HG03025 (cell line): Measurements from ENCODE around the gene BNIP3.
"Not testable (repeated sequence)": the region's sequence is repeated elsewhere in the genome, so short reads cannot be mapped to it uniquely, and the experiment has no call there.

ENCODE experiments used
- ATAC-seq: cut with Tn5 transposase; IDR thresholded peaks from one replicate; pipeline ENCODE4 v1.9.1; 2021; ENCODE audit warnings: mild to moderate bottlenecking, moderate library complexity; ENCODE audit not compliant: unreplicated experiment, low FRiP score

Gene BNIP3

DNA sequence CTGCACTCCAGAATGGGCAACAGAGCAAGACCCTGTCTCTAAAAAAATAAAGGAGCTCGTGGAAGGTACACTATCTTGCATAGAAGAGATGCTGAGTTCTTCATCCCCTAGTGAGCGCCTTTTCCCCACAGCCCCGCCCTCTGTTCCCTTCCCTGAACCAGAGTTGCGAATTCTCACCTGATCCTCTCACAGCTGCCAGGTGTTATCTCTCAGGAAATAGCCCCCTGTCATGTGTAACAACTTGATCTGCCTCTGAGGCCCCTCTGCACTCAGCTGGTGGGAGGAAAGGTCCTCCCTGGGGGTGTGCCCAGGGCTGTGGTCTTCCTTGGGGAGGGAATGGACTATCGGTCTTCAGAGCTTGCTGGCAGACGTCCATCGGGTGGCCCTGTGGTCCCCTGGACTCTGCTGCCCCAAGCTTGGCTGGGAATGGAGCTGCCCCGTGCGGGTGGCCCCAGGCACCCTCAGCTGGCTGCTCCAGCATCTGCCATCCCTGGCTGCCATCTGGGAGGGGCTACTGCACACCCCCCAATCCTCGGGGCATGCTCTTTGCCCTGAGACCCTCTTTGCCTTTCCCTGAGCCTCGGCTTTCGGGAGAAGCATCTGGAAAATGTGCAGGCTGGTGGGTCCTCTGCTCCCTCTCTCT is 21.7 kb upstream of the BNIP3 start:
- no peak for ATAC-seq

DNA sequence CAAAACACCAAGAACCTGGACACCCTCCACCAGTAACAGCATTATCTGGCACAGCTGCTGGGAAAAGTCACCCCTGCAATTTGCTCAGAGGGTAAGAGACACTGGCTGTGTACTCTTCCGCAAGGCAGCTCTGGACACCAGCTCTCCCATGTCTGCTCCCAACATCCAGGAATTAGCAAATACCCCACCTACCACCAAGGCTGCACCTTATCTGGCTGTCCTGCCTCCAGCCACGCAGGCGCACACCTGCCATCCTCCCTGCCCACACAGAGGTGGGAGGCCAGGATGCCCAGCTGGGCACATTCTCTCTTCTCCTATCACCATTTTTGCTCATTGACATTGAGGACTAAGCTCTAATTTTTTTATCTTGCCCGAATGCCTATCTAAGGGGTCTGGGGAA is 20.3 kb upstream of the BNIP3 start:
- no peak for ATAC-seq

DNA sequence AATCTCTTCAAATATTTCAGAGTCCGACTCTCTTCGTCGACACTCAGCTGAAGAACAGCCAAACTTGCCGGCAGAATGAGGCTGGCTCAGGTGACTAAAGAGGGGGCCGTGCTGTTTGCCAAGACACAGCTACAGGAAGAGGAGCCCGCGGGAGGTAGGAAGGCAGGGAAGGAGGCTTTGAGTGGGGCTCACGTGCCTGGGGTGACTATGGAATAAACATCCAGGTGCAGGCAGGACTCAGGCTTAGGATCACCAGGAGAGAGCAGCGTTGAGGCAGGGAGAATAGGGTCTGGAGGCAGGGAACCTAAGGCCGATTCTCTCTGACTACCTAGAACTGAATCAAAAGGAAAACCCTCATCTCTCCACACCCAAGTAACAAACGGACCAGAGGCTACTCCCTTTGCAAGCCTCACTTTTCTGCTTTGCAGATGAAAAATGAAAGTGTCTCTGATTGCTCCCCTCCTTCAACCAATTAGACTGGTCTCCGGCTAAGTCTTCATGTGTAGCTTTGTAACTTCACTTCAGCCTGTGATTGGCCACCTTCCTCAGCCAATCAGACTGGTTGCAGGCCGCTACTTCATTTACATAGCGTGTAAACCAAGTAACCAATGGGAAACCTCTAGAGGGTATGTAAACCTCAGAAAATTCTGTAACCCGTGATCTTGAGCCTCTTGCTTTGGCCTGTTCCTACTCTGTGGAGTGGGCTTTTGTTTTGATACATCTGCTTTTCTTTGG is 19.7 kb upstream of the BNIP3 start:
- ATAC-seq = no peak

DNA sequence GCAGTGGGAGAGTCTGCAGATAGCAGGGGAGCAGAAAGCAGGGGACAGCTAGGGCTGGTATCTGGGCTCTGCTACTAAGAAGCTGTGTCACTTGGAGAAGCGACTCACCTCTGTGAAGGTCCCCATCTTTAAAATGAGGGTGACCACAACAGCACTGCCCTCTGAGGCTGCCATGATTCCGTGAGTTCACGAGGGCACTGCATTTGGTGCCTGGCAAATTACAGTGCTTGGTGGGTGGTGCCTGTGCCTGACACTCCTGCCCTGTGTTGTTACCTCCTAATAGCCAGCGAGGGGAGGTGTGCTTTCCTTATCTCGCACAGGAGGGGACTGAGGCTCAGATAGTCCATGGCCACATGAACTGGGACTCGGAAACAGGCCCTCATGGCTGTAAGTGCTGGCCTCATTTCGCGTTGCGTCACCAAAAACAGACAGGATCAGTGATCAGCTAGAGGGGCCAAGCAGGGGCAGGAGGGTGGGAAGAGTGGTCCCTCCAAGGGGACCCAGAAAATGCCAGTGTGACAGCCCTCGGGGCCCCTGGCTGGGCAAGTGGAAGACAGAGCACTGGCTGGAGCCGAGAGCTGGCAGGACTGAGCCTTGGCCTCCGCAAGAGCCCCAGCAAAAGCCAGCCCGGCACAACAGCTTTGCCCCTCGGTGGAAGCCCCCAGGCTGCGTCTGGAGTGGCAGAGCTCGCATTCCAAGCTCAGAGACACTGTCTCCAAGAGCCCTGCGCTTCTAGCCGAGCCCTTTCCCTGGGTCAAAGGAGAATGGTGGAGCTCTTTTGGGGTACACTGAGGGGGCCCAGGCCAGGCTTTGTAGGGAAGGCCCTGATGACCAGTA is 17.3 kb upstream of the BNIP3 start:
- ATAC-seq = no peak

DNA sequence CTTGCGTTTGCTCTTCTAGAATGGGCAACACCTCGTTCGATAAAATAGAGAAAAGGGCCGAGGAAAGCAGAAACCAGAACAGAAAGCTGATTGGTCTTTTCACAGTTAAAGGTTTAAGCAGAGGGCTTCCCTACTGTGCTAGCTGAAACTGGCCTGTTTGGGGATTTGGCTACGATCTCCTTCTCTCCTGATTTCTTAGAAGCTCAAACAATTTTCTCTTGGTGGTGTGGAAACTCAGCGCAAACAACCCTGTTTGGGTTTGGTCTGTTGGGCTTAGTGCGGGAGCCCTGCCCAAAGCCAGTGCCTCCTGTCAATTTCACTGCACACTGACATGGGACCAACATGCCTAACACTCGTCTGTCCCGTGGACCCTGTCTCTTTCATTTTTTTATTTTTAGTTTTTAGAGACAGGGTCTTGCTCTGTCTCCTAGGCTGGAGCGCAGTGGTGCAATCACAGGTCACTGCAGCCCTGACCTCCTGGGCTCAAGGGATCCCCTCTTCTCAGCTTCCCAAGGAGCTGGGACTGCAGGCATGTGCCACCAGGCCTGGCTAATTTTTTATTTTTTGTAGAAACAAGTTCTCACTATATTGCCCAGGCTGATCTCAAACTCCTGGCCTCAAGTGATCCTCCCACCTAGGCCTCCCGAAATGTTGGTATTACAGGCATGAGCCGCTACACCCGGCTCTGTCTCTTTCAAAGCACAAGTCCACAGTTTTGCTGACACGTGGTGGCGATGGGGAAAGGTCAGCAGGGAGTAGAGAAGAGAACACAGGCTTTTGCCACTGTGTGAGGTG is 16.5 kb upstream of the BNIP3 start:
- ATAC-seq = no peak

DNA sequence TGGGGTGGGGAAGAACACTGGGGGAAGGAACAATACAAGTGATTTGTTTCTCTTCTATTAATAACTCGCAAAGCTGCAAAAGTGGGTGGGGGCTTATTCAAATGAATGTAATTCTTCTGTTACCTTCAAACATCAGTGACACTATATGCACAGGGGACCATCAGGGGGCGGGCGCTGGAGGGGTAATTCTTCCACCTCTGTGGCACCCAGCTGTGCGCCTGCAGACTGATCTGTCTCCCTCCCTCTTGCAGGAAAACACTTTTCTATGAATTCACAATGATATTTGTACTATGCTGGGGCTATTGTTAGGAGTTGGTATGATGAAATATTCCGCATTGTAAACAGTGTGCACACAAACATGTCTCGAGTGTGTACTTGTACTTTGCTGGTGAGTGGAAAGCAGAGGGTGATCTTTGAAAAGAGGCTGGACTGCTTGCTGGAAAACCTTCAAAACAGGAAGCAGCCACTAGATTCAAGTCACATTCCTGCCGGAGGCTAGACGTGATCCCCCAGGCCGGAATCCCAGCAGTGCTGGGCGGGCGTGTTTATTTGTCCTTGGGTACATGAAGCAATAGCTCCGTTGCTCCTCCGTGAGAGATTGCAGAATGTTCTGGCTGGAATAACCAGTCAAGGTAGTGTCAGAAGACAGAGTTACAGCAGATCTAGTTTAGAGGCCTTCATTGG is 15.8 kb upstream of the BNIP3 start:
- no peak for ATAC-seq

DNA sequence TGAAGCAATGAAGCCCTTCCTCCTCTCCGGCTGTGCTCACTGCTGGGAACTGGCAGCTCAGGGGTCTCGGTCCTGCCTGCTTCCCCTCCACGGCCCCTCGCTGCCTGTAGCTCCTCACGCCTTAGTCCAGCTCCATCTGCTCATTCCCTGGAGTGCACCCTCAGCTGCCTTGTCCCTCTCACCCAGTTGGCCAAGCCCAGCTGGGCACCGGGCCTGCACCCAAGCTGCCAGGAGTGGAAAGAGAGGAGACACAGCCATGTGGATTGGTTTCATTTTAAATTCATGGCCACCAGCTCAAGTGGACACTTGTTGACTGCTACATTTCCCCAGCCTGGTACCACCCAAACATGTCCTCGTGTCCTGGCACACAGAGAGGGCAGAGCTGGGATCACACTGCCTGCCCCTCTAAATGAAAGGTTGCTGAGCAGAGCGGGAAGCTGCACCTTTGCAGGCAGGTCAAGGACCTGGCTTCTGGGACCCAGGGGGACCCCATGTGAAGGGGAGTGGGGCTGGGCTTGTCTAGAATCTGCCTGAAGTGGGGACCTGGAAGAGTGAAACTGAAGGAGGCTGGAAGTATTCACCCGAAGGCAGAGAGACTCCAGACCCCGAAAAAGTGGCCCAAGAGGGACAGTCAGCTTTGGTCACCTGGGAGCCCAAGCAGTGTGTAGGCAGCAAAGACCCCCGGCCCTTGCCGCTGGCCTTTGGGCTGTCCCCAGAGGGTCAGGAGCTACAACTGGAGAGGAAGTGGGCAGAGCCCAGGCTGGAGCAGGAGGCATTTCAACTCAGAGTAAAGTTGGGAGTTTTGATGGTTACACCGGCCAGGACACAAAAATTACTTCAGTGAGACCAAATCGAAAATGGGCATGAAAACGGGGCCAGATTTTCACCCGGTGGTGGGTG is 15.0 kb upstream of the BNIP3 start:
- ATAC-seq = no peak

DNA sequence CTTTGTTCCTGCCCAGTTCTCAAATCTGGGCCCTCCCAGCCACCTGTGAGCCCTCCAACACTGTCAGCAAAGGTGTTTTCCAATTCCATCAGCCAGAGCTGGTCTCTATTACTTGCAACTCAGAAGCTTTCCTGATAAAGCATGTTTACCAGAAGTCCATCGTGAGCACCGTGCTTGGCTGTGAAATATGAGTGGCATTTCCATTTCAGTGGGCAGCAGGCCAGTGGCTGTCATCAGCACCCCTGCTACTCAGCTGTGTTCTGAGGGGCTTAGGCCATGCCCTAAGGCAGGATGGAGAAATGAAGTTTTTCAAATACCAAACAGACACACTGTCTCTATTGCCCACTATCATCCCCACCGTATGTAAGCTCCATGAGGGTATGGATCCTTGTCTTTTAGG is 12.7 kb upstream of the BNIP3 start:
- no peak for ATAC-seq

DNA sequence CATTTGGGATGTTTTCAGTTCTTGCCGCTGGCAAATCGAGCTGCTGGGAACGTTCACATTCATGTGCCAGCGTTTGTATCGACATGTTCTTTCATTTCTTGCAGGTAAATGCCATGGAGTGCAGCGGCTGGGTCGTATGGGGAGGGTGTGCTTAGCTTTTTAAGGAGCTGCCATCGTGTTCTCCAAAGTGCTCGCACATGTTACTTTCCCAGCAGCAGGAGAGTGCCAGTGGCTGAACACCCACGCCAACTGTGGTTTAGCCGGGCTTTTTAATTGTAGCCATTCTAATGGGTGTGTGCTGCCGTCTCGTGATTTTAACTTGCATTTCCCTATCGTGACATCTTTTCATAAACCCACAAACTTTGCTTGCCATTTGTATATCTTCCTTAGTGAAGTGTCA is 11.6 kb upstream of the BNIP3 start:
- ATAC-seq = no peak

DNA sequence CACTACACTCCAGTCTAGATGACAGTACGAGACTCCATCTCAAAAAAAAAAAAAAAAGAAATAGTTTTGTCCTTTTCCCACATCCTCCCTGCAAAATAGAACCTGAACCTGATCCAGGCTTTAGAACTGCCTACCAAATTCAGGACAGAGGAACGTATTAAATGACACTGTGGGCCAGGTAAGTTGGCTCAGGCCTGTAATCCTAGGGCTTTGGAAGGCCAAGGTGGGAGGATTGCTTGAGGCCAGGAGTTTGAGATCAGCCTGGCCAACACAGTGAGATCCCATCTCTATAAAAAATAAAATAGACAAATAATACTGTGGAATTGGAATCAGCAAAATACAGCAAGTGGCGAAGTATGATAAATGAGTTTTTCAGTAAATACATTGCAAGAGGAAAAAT is 10.0 kb upstream of the BNIP3 start:
- no peak for ATAC-seq

DNA sequence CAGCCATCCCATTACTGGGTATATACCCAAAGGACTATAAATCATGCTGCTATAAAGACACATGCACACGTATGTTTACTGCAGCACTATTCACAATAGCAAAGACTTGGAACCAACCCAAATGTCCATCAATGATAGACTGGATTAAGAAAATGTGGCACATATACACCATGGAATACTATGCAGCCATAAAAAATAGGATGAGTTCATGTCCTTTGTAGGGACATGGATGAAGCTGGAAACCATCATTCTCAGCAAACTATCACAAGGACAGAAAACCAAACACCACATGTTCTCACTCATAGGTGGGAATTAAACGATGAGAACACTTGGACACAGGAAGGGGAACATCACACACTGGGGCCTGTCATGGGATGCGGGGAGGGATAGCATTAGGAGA is 6.1 kb upstream of the BNIP3 start:
- not testable (repeated sequence) for ATAC-seq

DNA sequence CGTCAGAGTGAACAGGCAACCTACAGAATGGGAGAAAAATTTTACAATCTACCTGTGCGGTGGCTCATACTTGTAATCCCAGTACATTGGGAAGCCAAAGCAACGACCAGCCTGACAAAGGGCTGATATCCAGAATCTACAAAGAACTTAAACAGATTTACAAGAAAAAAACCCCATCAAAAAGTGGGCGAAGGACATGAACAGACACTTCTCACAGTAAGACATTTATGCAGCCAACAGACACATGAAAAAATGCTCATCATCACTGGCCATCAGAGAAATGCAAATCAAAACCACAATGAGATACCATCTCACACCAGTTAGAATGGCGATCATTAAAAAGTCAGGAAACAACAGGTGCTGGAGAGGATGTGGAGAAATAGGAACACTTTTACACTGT is 5.6 kb upstream of the BNIP3 start:
- ATAC-seq = not testable (repeated sequence)

DNA sequence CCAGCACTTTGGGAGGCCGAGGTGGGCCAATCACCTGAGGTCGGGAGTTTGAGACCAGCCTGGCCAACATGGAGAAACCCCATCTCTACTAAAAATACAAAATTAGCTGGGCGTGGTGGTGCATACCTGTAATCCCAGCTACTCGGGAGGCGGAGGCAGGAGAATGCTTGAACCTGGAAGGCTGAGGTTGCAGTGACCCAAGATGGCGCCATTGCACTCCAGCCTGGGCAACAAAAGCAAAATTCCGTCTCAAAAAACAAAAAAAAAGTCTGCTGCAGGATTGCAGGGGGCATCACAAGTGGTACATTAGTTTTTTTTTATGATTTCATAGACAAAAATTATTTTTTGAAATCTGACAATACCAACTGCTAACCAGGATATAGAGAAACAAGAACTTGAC is 5.1 kb upstream of the BNIP3 start:
- ATAC-seq = not testable (repeated sequence)

DNA sequence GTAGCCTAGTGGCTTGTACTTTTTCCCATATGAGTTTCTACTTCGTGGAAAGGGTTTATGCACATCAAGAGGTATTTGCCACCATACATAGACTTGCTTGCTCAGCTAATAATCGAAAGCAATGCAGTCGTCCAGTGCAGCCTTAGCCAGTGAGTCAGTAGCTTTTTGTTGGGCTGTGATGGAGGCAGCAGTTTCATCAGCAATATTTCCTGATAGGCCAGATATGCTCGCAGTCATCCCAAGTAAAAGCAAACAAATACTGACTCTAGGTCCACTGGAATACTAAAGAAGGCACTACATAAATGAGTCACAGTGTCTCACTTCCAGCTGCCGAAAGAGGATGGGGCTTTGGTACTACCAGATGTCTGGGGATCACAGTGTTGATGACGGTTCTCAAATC is 2.1 kb upstream of the BNIP3 start:
- ATAC-seq = no peak

DNA sequence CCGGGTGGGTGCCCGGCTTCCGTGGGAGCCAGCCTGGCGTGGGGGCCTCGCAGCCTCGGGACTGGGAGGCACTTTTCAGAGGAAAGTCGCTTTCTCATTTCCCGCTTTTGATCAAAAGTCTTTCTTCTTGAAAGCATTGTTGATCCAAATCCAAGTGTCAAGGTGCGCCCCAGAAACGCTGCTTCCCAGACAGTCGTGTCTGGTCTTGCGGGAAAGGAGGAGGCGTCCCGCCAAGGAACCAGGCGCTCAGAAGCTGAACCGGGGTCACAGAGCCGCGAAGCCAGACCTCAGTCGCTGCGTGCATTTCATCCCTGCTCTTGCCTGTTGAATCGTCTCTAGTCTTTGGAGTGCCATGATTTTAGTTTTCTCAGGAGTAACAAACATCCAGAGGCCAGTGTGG is 1.1 kb upstream of the BNIP3 start:
- no peak for ATAC-seq

DNA sequence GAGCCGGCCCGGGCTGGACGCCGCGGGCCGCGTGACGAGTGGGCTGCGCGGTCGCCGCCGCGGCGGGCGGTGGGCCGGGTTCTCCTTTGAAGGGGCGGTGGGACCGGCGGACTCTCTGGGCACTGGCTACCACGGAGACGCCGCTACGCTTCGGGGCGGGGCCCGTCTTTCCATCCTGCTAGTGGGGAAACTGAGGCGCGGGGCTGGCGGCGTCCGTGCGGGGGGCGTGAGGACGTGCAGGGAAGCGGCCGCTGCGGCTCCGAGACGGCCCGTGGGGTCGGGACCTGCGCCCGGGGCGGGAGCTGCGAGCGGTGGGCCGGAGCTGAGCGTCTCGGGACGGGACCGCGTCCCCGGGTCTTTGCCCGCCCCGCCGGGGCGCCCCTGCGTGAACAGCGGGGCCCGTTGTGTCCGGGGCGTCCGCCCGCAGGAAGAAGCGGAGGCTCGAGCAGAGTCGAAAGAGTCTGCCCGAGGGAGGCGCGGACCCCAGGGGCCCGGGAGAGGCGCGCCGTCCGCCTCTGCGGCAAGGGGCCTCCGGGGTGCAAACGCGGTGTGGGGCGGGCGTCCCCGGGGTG is 548 bp upstream of the BNIP3 start:
- peak; percentile 5 for ATAC-seq

DNA sequence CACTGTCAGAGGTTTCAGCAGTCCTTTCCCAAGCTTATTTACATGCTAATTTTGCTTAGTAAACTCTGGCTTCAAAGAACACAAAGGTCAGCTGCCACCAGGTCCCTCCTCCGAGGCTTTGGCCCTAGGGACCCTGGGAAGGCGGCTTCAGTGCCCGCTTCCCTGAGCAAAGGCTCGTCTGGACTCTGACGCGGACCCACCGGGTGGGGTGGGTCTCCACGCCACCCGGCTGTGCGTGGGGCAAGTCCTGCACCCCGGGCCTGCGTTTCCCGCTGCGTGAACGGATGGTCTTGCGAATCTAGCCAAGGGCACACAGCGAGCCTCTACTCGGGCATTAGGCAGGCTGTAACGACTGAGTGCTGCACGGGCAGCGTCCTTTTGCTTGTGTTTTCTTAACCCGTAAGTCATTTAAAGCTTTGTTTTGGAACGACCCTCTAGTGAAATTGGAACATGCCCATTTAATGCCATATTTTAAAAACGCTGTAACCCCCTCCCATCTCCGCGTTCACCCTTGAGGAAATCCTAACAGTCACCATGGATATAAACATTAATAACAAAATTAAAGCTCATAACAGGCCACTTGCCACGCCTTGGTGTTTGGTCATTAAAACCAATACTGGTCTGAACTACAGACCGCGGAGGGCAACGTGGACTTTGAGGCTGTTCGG is 828 bp downstream of the BNIP3 start:
- ATAC-seq = no peak

DNA sequence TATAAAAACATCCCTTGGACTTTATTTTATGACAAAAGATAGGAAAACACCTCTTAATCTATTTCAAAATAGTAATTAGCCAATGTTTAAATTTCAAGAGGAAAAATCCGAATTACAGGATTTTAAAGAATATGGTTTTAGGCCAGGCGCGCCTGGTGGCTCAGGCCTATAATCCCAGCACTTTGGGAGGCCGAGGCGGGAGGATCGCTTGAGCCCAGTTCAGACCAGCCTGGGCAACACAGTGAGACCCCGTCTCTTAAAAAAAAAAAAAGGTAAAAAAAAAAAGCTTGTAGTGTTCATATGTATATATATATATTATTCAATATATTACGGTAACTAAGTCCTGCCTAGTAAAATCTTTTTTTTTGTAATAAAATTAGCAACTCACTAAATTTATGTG is 1.4 kb downstream of the BNIP3 start:
- ATAC-seq = no peak
